K562 (cell line): Measurements from ENCODE around the gene FLVCR2. TPM values are rescaled to one million over a fixed set of nuclear protein-coding genes. Genes with fewer than 3 reads are reported as not detected.

Experiments used
- BRF2 ChIP-seq: IDR thresholded peaks from 3 replicates; pipeline ENCODE4 v1.6.1; 2011; ENCODE audit warnings: borderline replicate concordance, mild to moderate bottlenecking; ENCODE audit not compliant: insufficient read length, insufficient read depth
- CHD7 ChIP-seq: fragments of 200-600 bp; sonication (generic); IDR thresholded peaks from one replicate; pipeline ENCODE4 v1.6.1; 2012; ENCODE audit warnings: mild to moderate bottlenecking, low read depth, low read length, inconsistent platforms
- polyA plus RNA-seq, 8 experiments: library from polyadenylated mRNA; depleted of rRNA in 4 of 8; stranded (reverse) in 5 of 8; unstranded in 3 of 8; fragments of >200 nt; fragmentation: Nextera tagmentation in 2 of 8; fragmentation: Illumina TruSeq in 1 of 8; extraction: Ambion mirVana in 2 of 8; extraction: Trizol in 1 of 8; gene quantifications; 2 replicates each; pipeline versions ENCODE4 v1.2.1 to v1.2.3, GENCODE V29; 2011 to 2014; ENCODE audit warnings: inconsistent platforms in 1 of 8, missing spikeins in 1 of 8
- total RNA-seq, 7 experiments: library from RNA; depleted of rRNA in 6 of 7; stranded (reverse); fragments of >200 nt in 6 of 7; fragmentation: Illumina TruSeq in 2 of 7; extraction: Trizol in 2 of 7; gene quantifications; 2 replicates each; pipeline versions ENCODE4 v1.2.1 to v1.2.3, GENCODE V29; 2011 to 2021; ENCODE audit warnings: low replicate concordance in 1 of 7

The FLVCR2 gene
- total and polyA plus RNA-seq, 9 of the 15 experiments (the other 6 are each of a cell fraction or from before 2014, with no cell fraction given), result 1.5 TPM; not detected in 8

GRCh38 chr14:75543786-75544185, 34.6 kb upstream of the FLVCR2 start (continued):
- TF ChIP-seq CHD7 (no peak), BRF2 (no peak)
